WI38 (cell line): ENCODE data around the gene LITAF.

ENCODE experiments used
- H3K4me3 ChIP-seq: 2 replicates; pipeline ENCODE4 v1.5.1; 2011; ENCODE audit warnings: low read depth, mild to moderate bottlenecking, control low read depth, low read length
- TF ChIP-seq, protein P1 (sequence below): IDR thresholded peaks from 2 replicates; pipeline ENCODE4 v1.5.1; 2012; ENCODE audit warnings: low read depth, mild to moderate bottlenecking, control low read depth, low read length

LITAF gene

DNA sequence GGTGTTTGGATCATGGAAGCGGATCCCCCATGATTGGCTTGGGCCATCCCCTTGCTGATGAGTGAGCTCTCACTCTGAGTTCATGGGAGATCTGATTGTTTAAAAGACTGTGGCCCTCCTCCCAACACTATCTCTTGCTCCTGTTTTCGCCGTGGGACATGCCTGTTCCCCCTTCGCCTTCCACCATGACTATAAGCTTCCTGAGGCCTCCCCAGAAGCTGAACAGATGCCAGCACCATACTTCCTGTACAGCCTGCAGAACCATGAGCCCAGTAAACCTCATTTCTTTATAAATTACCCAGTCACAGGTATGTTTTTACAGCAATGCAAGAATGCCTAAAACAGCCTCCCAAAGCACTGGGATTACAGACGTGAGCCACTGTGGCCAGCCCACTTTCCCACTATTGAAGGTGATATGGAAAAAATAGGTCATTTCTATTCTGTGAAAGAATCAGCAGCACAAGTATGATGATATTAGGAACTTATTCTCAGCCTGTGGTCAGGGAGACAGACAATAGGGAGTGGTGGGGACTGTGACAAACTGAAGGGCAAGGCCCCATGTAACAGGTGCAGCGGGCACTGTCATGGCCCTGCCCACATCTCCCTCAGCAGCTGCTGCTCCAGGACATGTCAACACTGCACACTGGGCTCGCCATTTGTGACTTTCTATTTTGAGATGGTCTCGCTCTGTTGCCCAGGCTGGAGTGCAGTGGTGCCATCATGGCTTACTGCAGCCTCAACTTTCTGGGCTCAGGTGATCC, 33.7 kb upstream of the LITAF start:
- TF ChIP-seq, protein P1, sequence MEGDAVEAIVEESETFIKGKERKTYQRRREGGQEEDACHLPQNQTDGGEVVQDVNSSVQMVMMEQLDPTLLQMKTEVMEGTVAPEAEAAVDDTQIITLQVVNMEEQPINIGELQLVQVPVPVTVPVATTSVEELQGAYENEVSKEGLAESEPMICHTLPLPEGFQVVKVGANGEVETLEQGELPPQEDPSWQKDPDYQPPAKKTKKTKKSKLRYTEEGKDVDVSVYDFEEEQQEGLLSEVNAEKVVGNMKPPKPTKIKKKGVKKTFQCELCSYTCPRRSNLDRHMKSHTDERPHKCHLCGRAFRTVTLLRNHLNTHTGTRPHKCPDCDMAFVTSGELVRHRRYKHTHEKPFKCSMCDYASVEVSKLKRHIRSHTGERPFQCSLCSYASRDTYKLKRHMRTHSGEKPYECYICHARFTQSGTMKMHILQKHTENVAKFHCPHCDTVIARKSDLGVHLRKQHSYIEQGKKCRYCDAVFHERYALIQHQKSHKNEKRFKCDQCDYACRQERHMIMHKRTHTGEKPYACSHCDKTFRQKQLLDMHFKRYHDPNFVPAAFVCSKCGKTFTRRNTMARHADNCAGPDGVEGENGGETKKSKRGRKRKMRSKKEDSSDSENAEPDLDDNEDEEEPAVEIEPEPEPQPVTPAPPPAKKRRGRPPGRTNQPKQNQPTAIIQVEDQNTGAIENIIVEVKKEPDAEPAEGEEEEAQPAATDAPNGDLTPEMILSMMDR, result no peak
- H3K4me3 ChIP-seq, result no peak overlapping the region

DNA sequence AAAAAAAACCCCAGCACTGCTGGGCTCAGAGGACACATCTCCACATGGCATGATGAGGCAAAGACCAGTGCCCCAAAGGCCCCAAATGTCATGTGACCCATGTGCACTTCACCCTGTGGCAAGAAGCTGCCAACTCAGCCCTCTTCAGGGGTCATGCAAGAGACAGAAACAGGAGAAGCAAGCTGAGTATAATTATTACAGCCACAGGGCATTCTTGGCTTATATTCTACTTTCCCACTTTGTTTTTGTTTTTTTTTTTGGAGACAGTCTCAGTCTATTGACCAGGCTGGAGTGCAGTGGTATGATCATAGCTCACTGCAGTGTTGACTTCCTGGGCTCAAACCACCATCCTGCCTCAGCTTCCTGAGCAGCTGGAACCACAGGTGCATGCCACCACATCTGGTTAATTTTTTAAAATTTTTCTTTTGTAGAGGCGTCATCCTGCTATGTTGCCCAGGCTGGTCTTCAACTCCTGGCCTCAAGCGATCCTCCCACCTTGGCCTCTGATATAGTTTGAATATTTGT, 32.7 kb upstream of the LITAF start:
- TF ChIP-seq, protein P1, result no peak
- H3K4me3 ChIP-seq, result no peak overlapping the region

DNA sequence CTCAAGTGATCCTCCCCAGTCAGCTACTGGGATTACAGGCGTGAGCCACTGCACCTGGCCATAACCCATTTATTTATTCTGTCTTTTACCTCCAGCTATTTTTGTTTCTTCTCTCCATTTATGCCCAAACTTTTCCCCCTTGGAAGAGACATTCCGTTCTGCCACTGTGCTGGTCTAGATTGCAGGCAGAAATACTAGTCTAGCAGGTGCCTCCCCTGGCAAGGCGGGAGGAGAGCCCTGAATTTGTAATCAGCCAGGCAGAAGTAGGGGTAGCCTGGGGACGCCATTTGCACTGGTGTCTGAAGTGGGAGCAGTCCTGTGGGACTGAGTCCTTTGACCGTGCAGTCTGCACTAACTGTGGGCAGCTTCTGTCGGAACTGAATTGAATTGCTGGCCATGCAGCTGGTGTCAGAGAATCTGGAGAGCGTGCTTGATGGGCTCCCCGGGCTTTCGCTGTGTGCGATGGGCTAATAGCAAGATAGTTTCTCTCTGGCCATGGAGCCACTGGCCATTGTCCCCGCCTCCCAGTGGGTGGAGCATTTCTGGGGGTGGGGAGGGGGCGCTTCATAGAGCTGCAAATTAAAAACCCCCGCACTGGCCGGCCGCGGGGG, 31.5 kb upstream of the LITAF start:
- H3K4me3 ChIP-seq, result no peak overlapping the region
- TF ChIP-seq, protein P1, result no peak

DNA sequence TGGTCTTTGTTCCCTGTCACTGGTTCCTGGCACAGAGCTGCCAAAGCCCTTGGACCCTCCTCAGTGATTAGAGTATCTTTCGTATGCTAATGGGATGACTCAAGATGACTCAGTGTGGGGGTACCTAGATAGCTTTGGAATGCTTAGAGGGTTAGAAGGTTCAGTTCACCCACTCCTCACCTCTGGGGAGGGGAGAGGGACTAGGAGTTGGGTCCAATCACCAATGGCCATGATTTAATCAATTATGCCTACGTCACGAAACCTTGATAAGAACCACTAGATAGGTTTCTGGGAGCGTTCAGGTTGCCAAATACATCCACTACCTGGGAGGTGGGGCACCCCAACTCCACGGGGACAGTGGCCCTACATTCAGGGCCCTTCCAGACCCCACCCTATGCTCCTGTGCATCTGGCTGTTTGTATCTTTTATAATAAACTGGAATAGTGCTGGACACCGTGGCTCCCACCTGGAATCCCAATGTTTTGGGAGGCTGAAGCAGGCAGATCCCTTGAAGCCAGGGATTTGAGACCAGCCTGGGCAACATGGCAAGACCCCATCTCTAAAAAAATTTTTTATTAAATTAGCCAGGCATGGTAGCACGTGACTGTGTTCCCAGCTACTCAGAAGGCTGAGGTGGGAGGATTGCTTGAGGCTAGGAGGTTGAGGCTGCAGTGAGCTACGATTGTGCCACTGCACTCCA, 29.2 kb upstream of the LITAF start:
- H3K4me3 ChIP-seq, result no peak overlapping the region
- TF ChIP-seq, protein P1, result no peak

DNA sequence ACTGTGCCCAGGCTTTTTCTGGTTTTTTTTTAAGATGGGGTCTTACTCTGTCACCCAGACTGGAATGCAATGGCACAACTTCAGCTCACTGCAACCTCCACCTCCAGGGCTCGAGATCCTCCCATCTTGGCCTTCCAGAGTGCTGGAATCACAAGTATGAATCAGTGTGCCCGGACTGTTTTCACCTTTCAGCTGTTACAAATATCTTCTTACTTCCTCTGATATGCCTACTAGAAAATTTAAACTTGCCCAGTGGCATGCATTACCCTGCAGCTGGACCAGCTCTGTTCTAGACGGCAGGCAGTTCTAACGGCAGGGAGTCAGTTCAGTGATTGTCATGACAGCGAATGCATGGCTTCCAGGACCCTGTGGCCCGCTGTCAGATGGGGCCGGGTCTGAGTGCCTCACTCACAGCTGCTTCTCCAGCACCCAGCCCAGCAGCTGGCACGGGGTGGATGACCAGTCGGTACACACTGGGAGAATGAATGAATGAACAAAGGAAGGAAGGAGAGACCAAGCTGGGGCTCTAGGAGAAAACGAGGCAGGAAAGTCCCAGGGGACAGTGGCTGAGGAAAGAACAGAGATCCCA, 28.0 kb upstream of the LITAF start:
- TF ChIP-seq, protein P1, result no peak

DNA sequence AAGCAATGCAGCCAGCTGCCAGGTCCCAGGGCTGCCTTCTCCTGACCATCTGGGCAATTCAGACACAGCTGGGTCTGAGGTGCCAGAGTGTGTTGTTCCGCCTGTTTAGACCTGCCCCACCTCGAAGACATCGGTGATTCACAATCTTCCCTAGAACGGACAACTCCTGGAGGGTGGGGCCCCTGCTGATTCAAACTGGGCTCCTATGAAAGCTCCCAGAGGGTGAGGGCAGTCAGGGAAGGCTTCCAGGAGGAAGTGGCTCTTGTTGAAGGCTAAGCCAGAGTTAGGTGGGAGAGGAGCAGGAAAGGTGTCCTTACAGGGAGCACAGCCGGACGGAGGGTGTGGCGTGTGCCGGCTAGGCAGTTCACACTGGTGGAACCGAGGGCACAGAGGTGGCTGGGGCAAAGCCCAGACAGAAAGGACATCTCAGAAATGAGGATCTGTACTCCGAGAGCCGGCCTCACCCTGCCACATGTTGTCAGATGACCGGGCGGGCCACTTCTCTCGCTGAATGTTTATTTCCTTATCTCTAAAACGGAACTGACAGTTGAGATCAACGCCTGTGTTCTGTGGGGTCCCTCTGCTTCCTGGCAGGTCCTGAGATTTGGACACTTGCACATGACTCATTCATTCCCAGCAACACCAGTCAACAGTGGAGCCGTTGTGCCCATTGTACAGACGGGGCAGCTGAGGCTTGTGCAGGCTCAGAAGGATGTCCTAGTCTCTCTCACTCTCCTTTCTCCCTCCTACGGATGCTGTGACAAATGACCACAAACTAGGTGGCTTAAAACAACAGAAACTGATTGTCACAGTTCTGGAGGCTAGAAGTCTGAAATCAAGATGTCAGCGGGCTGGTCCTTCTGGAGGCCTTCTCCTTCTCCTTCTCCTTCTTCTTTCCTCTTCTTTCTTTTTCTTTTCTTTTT, 26.9 kb upstream of the LITAF start:
- H3K4me3 ChIP-seq, result no peak overlapping the region
- TF ChIP-seq, protein P1, result no peak

More for the DNA sequence above, 28.0 kb upstream of the LITAF start:
- H3K4me3 ChIP-seq, result no peak overlapping the region
